Endothelial cell of umbilical vein (primary cell): ENCODE measurements around the gene IQGAP2.

Source experiments
- CTCF ChIP-seq, 2 donors: IDR thresholded peaks; 1 replicate in 1 of 2; 2 replicates in 1 of 2; pipeline ENCODE4 v1.5.1; 2011; ENCODE audit warnings: low read length in 2 of 2, mild to moderate bottlenecking in 2 of 2, moderate library complexity in 2 of 2, control low read depth in 1 of 2, inconsistent platforms in 1 of 2, low read depth in 1 of 2; ENCODE audit not compliant: insufficient read depth in 1 of 2; ENCODE audit errors: extremely low read depth in 1 of 2
- EZH2 ChIP-seq: IDR thresholded peaks from 2 replicates; pipeline ENCODE4 v1.6.1; 2012; ENCODE audit warnings: borderline replicate concordance, low read depth, mild to moderate bottlenecking, moderate library complexity, low read length, inconsistent platforms; ENCODE audit not compliant: severe bottlenecking
- MAX ChIP-seq: IDR thresholded peaks from 2 replicates; pipeline ENCODE4 v1.6.1; 2011; ENCODE audit not compliant: insufficient read depth, insufficient read length
- POLR2A ChIP-seq: IDR thresholded peaks from 2 replicates; pipeline ENCODE4 v1.6.1; 2012; ENCODE audit warnings: low read depth, mild to moderate bottlenecking, control low read depth, low read length

DNA sequence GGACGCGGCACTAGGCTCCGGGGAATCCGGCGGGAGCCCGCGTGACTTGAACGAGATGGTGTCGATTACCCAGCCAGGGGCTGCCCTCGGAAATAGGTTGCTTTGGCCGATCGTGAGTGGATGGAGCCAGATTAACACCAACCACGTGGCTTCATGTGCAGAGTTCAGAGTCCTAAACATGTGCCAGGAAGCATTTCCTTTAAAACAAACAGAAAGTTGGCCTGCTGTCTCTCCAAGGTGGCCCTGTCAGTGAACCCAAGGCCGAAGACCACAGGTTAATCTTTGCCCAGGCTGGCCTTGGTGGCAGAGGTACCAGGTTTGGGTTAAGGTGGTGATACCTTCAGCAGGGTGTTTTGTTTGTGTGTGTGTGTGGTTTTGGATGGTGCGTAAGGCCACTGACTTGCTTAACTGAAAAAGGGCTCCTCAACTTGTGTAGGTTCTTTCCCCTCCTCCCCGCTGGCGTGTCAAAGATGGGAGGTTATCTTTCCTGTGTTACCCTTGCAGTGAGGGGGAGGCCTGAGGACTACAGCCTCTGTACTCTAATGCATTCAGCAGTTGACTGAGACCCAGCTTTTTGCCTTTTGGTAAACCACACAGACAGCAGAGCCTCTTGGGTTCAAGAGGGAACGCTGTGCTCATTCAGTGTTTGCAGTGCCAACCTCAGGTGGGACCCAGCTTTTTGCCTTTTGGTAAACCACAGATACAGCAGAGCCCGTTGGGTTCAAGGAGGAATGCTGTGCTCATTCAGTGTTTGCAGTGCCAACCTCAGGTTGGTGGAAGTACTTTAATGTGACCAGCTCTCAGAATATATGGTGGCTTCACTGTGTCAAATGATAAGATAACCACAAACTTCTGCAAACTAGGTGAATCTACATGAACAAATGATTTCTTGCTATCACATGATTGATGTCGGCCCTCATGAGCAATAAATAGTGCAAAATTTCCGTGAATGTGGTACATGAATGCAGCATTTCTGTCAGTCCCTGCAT is 1.4 kb downstream of the IQGAP2 start:
- TF ChIP-seq EZH2 (no peak), POLR2A (no peak), CTCF (IDR thresholded peaks at IDR 0.05; ENCODE audit: extremely low read depth in 1 of 2, insufficient read depth in 1 of 2, low read depth in 1 of 2, low read length in 2 of 2) (no peak), MAX (peak; percentile 34)
